ENCODE data around the gene PDHX.

- no peak for TF ChIP-seq POLR2A (IDR thresholded peaks at IDR 0.05)
- TF ChIP-seq CTCF (IDR thresholded peaks at IDR 0.05), result no peak
- TF ChIP-seq POLR2AphosphoS5 (IDR thresholded peaks at IDR 0.05), result no peak
- TF ChIP-seq EP300 (IDR thresholded peaks at IDR 0.05), result no peak
These were observed 100.5 kb downstream of the PDHX start for GRCh38 chr11:35016916-35017315.

All from upper lobe of left lung (tissue), 4 donors.